UCSD-AML1 (cell line): Measurements from ENCODE around the gene CCND2.
"Not testable (repeated sequence)": the region's sequence is repeated elsewhere in the genome, so short reads cannot be mapped to it uniquely, and the experiment has no call there.

Experiments used
- DNase-seq: peaks from one replicate; lab custom pipeline; 2025; ENCODE audit not compliant: unreplicated experiment; lab: John Stamatoyannopoulos, UW

Gene CCND2

GRCh38 chr12:4273652-4274395 lies at the start of gene CCND2:
Gene CCND2 (plus strand): TSS chr12:4273762. CDS start chr12:4274041, 279 bp downstream.
- peak; percentile 86 for DNase-seq

- DNase-seq, result no peak
These were observed 49.2 kb upstream of the CCND2 start for GRCh38 chr12:4224206-4224889.

- DNase-seq, result no peak
These were observed 48.0 kb upstream of the CCND2 start for GRCh38 chr12:4225571-4225970.

- no peak for DNase-seq
These were observed 46.5 kb upstream of the CCND2 start for GRCh38 chr12:4227046-4227445.

GRCh38 chr12:4228122-4228580 lies 45.4 kb upstream of the CCND2 start:
- no peak for DNase-seq

GRCh38 chr12:4230526-4230925 lies 43.0 kb upstream of the CCND2 start:
- DNase-seq, result no peak

GRCh38 chr12:4238577-4238976 lies 35.0 kb upstream of the CCND2 start:
- DNase-seq, result no peak

- no peak for DNase-seq
These were observed 33.8 kb upstream of the CCND2 start for GRCh38 chr12:4239746-4240145.

GRCh38 chr12:4240161-4240783 lies 33.3 kb upstream of the CCND2 start:
- DNase-seq, result no peak

- DNase-seq, result no peak
These were observed 32.6 kb upstream of the CCND2 start for GRCh38 chr12:4240981-4241380.

GRCh38 chr12:4241592-4241991 lies 32.0 kb upstream of the CCND2 start:
- DNase-seq, result no peak

- DNase-seq, result no peak
These were observed 31.0 kb upstream of the CCND2 start for GRCh38 chr12:4242595-4242994.

GRCh38 chr12:4243091-4243490 lies 30.5 kb upstream of the CCND2 start:
- DNase-seq, result peak; percentile 86

- not testable (repeated sequence) for DNase-seq
These were observed 30.0 kb upstream of the CCND2 start for GRCh38 chr12:4243491-4244100.

GRCh38 chr12:4244868-4245267 lies 28.7 kb upstream of the CCND2 start:
- no peak for DNase-seq

GRCh38 chr12:4245446-4245845 lies 28.1 kb upstream of the CCND2 start:
- no peak for DNase-seq

- peak; percentile 39 for DNase-seq
These were observed 27.4 kb upstream of the CCND2 start for GRCh38 chr12:4246116-4246515.

GRCh38 chr12:4250691-4251090 lies 22.9 kb upstream of the CCND2 start:
- no peak for DNase-seq

- no peak for DNase-seq
These were observed 22.2 kb upstream of the CCND2 start for GRCh38 chr12:4251216-4251891.

- no peak for DNase-seq
These were observed 21.6 kb upstream of the CCND2 start for GRCh38 chr12:4251967-4252366.

- DNase-seq, result no peak
These were observed 21.0 kb upstream of the CCND2 start for GRCh38 chr12:4252601-4253000.
